ENCODE data around the gene PRC1.

- TF ChIP-seq CTCF (conservative IDR thresholded peaks at IDR 0.05 in 1 of 2, IDR thresholded peaks at IDR 0.05 in 1 of 2; ENCODE audit: extremely low read depth in 1 of 2, insufficient read depth in 1 of 2, low read depth in 1 of 2, low read length in 2 of 2) (no peak), EZH2 (IDR thresholded peaks at IDR 0.05; ENCODE audit: borderline replicate concordance, low read length) (no peak)
Observed at GRCh38 chr15:90931575-90931827, 62.8 kb downstream of the PRC1 start.
